Right lobe of liver (tissue), 6 donors: ENCODE measurements around the gene NLGN1. TPM values are rescaled to one million over a fixed set of nuclear protein-coding genes. Genes with fewer than 3 reads are reported as not detected.

Experiments used
- ATAC-seq, 4 donors: fragments of 200-7000 bp; cut with Tn5 transposase; one replicate each; pipeline ENCODE4 v1.9.1; 2020; ENCODE audit warnings: mild to moderate bottlenecking in 4 of 4, moderate library complexity in 4 of 4
- DNase-seq, 3 donors: peaks; one replicate each; pipeline ENCODE4 v3.0.0-alpha.2; 2020
- H3K27ac ChIP-seq, 3 donors: fragments of 200-600 bp; one replicate each; pipeline ENCODE4 v1.8.0; 2022
- H3K27me3 ChIP-seq, 2 donors: fragments of 200-600 bp; one replicate each; pipeline ENCODE4 v1.8.0; 2022
- H3K36me3 ChIP-seq, 4 donors: fragments of 200-600 bp; sonication (generic) in 1 of 4; one replicate each; pipeline versions ENCODE4 v1.5.1 to v1.8.0; 2017 to 2022; ENCODE audit warnings: control low read depth in 1 of 4
- H3K4me1 ChIP-seq, 4 donors: fragments of 200-600 bp; sonication (generic) in 1 of 4; one replicate each; pipeline versions ENCODE4 v1.5.1 to v1.8.0; 2017 to 2022; ENCODE audit warnings: control low read depth in 1 of 4
- H3K4me3 ChIP-seq, 3 donors: fragments of 200-600 bp; one replicate each; pipeline ENCODE4 v1.8.0; 2022
- H3K9me3 ChIP-seq, 4 donors: fragments of 200-600 bp; sonication (generic) in 1 of 4; one replicate each; pipeline versions ENCODE4 v1.5.1 to v1.8.0; 2017 to 2022; ENCODE audit warnings: control low read depth in 1 of 4
- CTCF ChIP-seq, 4 donors: fragments of 200-600 bp in 3 of 4; fragments of 450-650 bp in 1 of 4; IDR thresholded peaks; one replicate each; pipeline versions ENCODE4 v1.5.1 to v1.8.0; 2016 to 2022; ENCODE audit warnings: antibody characterized with exemption in 4 of 4, mild to moderate bottlenecking in 2 of 4
- POLR2A ChIP-seq: fragments of 450-650 bp; IDR thresholded peaks from one replicate; pipeline ENCODE4 v1.6.1; 2017; ENCODE audit warnings: antibody characterized with exemption, mild to moderate bottlenecking
- WGBS: methylation state at CpG from one replicate; pipeline ENCODE4 v1.1.6; 2018; ENCODE audit warnings: low coverage, low lambda C conversion rate; ENCODE audit not compliant: insufficient coverage; ENCODE audit errors: missing lambda C conversion rate; 5-methylcytosine and 5-hydroxymethylcytosine counted together
- intact Hi-C, 2 donors: fragments of 100-400 bp; cut with DNase I; formaldehyde crosslinking; loops; one replicate each; pipeline versions ENCODE4 v1.11.2 to v1.14.1; 2022
- total RNA-seq, 6 experiments: library from RNA; depleted of rRNA in 2 of 6; stranded (reverse); fragments of >200 nt in 2 of 6; fragmentation: NEBNext Ultra II Directional in 3 of 6; extraction: Animal tissue kit (Norgen Biotek cat#: 25700) in 3 of 6; gene quantifications; one replicate each; pipeline versions ENCODE4 v1.1.0 to v1.2.4, GENCODE V29; 2016 to 2023
- donor health status: DM: no; HTN: yes; CAD: no.
- donor health status: DM: no; HTN: no; CAD: no.
- donor health status: DM: no; HTN: no; CAD: no.
- donor health status: DM: no; HTN: yes; CAD: no.
- donor health status: DM: no; HTN: yes; CAD: no.

The NLGN1 gene
- total RNA-seq, 6 experiments from 2014 or later = 0.02 to 0.12 TPM; not detected in 4

- DNase-seq (no peak), ATAC-seq (no peak)
- intact Hi-C loops = no loop called here
- Histone ChIP-seq H3K4me1 (no peaks in the 10 kb centered on the region), H3K27me3 (no peaks in the 10 kb centered on the region), H3K9me3 (no peaks in the 10 kb centered on the region), H3K27ac (no peak overlapping the region), H3K36me3 (no peaks in the 10 kb centered on the region), H3K4me3 (no peak overlapping the region)
- 38% methylated on average over 1 of the region's 1 CpG for WGBS
- no peak for TF ChIP-seq CTCF (IDR thresholded peaks at IDR 0.05)
- TF ChIP-seq POLR2A = no peak
Observed at GRCh38 chr3:173734473-173734872, 336.9 kb downstream of the NLGN1 start.

- Histone ChIP-seq H3K9me3 (no peaks in the 10 kb centered on the region), H3K36me3 (no peaks in the 10 kb centered on the region), H3K4me3 (no peak overlapping the region), H3K27ac (no peak overlapping the region), H3K27me3 (no peaks in the 10 kb centered on the region), H3K4me1 (no peaks in the 10 kb centered on the region)
- 28% methylated on average over 1 of the region's 1 CpG for WGBS
- intact Hi-C loops = no loop called here
- no peak for ATAC-seq
- DNase-seq = no peak
- TF ChIP-seq POLR2A (no peak), CTCF (IDR thresholded peaks at IDR 0.05) (no peak)
Observed at GRCh38 chr3:173734895-173735294, 337.4 kb downstream of the NLGN1 start.

GRCh38 chr3:173735841-173736240 lies 338.3 kb downstream of the NLGN1 start:
- TF ChIP-seq CTCF (IDR thresholded peaks at IDR 0.05) = no peak
- no peak for TF ChIP-seq POLR2A
- H3K27ac ChIP-seq = no peak overlapping the region
- H3K9me3 ChIP-seq = no peaks in the 10 kb centered on the region
- H3K4me3 ChIP-seq = no peak overlapping the region
- no peaks in the 10 kb centered on the region for H3K36me3 ChIP-seq
- ATAC-seq (no peak), DNase-seq (no peak)
- H3K4me1 ChIP-seq = no peaks in the 10 kb centered on the region
- no peaks in the 10 kb centered on the region for H3K27me3 ChIP-seq
- WGBS = 44% methylated on average over 1 of the region's 1 CpG
- intact Hi-C loops = no loop called here

GRCh38 chr3:173737167-173737808 lies 339.7 kb downstream of the NLGN1 start:
- 33% methylated on average over 2 of the region's 2 CpGs for WGBS
- DNase-seq = no peak
- intact Hi-C loops = no loop called here
- H3K27ac ChIP-seq = no peak overlapping the region
- no peaks in the 10 kb centered on the region for H3K9me3 ChIP-seq
- ATAC-seq = no peak
- no peak for TF ChIP-seq CTCF (IDR thresholded peaks at IDR 0.05)
- TF ChIP-seq POLR2A = no peak
- no peak overlapping the region for H3K4me3 ChIP-seq
- no peaks in the 10 kb centered on the region for H3K36me3 ChIP-seq
- H3K27me3 ChIP-seq = no peaks in the 10 kb centered on the region
- H3K4me1 ChIP-seq = no peaks in the 10 kb centered on the region

GRCh38 chr3:173739726-173740125 lies 342.2 kb downstream of the NLGN1 start:
- DNase-seq = no peak
- Histone ChIP-seq H3K27me3 (no peaks in the 10 kb centered on the region), H3K4me3 (no peak overlapping the region), H3K4me1 (no peaks in the 10 kb centered on the region), H3K27ac (no peak overlapping the region), H3K9me3 (no peaks in the 10 kb centered on the region), H3K36me3 (no peaks in the 10 kb centered on the region)
- ATAC-seq = no peak
- intact Hi-C loops = no loop called here
- 52% methylated on average over 2 of the region's 2 CpGs for WGBS
- TF ChIP-seq POLR2A (no peak), CTCF (IDR thresholded peaks at IDR 0.05) (no peak)
